Measurements from ENCODE around the gene RHCG. TPM values are rescaled to one million over a fixed set of nuclear protein-coding genes. Genes with fewer than 3 reads are reported as not detected.

RHCG gene
- total RNA-seq, 2 experiments from 2014 or later, result not detected

- DNase-seq (no peak), ATAC-seq (ENCODE audit: low read depth) (no peak)
- H3K36me3 Mint-ChIP-seq, result no peaks in the 10 kb centered on the region
- H3K4me1 Mint-ChIP-seq, result peaks cover 2% of the 10 kb centered on the region
- H3K4me3 Mint-ChIP-seq, result no peak overlapping the region
- POLR2A ChIA-PET, result no interaction called here
- peaks cover 23% of the 10 kb centered on the region for H3K27me3 Mint-ChIP-seq
- H3K9me3 Mint-ChIP-seq, result no peaks in the 10 kb centered on the region
- H3K27ac Mint-ChIP-seq, result no peak overlapping the region
These were observed 56.6 kb downstream of the RHCG start for GRCh38 chr15:89439764-89440163.

DNA sequence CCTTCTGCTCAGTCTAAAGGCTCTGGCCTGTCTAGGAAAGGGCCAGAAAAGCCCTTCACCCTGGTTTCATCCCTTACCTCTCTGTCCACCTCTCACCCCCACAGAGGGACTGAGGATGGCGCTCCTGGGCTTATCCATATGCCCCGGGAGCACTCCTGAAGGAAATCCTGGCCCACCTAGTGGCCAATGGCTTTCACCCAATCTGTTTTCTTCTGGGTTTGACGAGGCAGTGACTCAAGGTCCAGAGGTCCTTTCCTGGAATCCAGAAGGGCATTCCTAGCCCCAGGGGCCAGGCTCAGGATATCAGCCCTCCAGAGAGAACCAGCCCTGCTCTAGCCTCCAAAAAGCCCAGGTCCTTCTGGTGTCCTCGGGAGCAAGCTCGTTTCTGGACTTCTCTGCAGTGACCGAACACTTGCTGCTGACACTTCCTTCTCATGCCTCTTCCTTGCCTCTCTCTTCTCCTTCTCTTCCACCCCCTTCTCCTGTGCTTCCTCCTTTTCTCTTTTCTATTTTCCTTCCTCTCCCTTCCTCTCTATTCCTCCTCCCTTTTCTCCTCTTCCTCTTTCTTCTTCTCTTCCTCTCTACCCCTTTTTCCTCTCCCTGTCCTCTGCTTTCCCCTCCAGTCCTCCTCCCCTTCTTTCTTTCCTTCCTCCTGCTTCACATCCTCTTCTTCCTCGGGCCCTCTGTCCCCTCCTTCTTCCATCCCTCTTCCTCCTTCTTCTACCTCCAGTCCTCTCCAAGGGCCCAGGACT lies 59.6 kb downstream of the RHCG start:
- ATAC-seq (ENCODE audit: low read depth) (no peak), DNase-seq (no peak)
- Mint-ChIP-seq H3K4me3 (no peak overlapping the region), H3K36me3 (no peaks in the 10 kb centered on the region), H3K27me3 (peaks cover 25% of the 10 kb centered on the region), H3K27ac (no peak overlapping the region), H3K9me3 (no peaks in the 10 kb centered on the region), H3K4me1 (peaks cover 2% of the 10 kb centered on the region)
- POLR2A ChIA-PET, result no interaction called here

GRCh38 chr15:89435362-89435761 lies 61.0 kb downstream of the RHCG start:
- Mint-ChIP-seq H3K9me3 (no peaks in the 10 kb centered on the region), H3K4me3 (no peak overlapping the region)

GRCh38 chr15:89433686-89434085 lies 62.7 kb downstream of the RHCG start:
- Mint-ChIP-seq H3K27me3 (peaks cover 34% of the 10 kb centered on the region), H3K27ac (no peak overlapping the region), H3K36me3 (no peaks in the 10 kb centered on the region), H3K4me3 (no peak overlapping the region), H3K9me3 (no peaks in the 10 kb centered on the region), H3K4me1 (peaks cover 6% of the 10 kb centered on the region)
- POLR2A ChIA-PET, result no interaction called here
- DNase-seq (no peak), ATAC-seq (ENCODE audit: low read depth) (no peak)

More at GRCh38 chr15:89435362-89435761, 61.0 kb downstream of the RHCG start:
- DNase-seq (no peak), ATAC-seq (ENCODE audit: low read depth) (no peak)
- H3K27ac Mint-ChIP-seq, result no peak overlapping the region
- no peaks in the 10 kb centered on the region for H3K36me3 Mint-ChIP-seq
- peaks cover 5% of the 10 kb centered on the region for H3K4me1 Mint-ChIP-seq
- POLR2A ChIA-PET, result no interaction called here
- peaks cover 32% of the 10 kb centered on the region for H3K27me3 Mint-ChIP-seq

DNA sequence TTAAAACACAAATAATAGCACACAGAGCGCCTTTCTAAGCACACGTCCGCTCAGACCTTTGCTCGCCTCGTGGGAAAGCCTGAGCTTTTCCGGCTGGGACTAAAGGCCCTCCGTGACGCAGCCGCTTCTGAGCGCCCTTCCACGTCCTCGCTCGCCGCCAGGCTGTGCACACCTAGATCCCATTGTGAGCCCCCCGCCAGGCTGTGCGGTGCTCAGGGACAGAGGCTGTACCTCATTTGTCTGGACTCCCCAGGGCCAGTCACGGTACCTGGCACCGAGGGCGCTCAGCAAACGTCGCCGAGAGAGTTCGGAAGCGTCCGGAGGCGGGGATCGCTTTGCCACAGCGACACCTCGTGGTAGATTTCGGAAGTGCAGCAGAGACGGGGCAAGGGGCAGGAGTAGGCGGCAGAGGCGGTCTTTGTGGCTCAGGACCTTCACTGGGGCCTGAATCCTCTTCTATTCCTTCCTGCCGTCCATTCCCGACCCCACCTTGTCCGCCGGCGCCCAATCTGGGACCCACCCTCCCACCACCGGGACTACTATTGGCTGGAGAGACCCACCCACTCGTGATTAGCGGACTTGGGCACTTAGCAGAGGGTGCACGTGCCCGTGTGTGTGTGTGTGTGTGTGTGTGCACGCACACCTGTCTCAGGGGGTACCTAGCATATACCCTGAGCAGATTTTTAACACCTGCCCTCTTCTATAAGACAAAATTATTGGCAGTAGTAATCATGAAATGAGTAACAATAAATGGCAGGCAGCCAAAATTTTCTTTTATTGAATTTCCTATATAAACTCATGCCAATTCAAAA lies 65.6 kb downstream of the RHCG start:
- DNase-seq (peak; percentile 93), ATAC-seq (ENCODE audit: low read depth) (peak; percentile 92)
- Mint-ChIP-seq H3K36me3 (no peaks in the 10 kb centered on the region), H3K4me1 (peaks cover 6% of the 10 kb centered on the region), H3K9me3 (no peaks in the 10 kb centered on the region), H3K4me3 (peak overlapping the region; percentile 77), H3K27ac (no peak overlapping the region), H3K27me3 (peaks cover 20% of the 10 kb centered on the region)
- POLR2A ChIA-PET, result no interaction called here

- ATAC-seq (ENCODE audit: low read depth), result no peak
- peaks cover 6% of the 10 kb centered on the region for H3K4me1 Mint-ChIP-seq
- H3K27ac Mint-ChIP-seq, result no peak overlapping the region
- no peak overlapping the region for H3K4me3 Mint-ChIP-seq
- no peak for DNase-seq
- POLR2A ChIA-PET, result no interaction called here
- no peaks in the 10 kb centered on the region for H3K36me3 Mint-ChIP-seq
- H3K9me3 Mint-ChIP-seq, result no peaks in the 10 kb centered on the region
- peaks cover 19% of the 10 kb centered on the region for H3K27me3 Mint-ChIP-seq
These were observed 66.4 kb downstream of the RHCG start for GRCh38 chr15:89429986-89430385.

GRCh38 chr15:89429023-89429422 lies 67.4 kb downstream of the RHCG start:
- Mint-ChIP-seq H3K36me3 (no peaks in the 10 kb centered on the region), H3K27ac (no peak overlapping the region)

GRCh38 chr15:89428246-89428645 lies 68.1 kb downstream of the RHCG start:
- ATAC-seq (ENCODE audit: low read depth) (no peak), DNase-seq (no peak)
- no peak overlapping the region for H3K27ac Mint-ChIP-seq
- no peak overlapping the region for H3K4me3 Mint-ChIP-seq
- H3K27me3 Mint-ChIP-seq, result peaks cover 29% of the 10 kb centered on the region
- H3K36me3 Mint-ChIP-seq, result no peaks in the 10 kb centered on the region
- POLR2A ChIA-PET, result interaction anchor here (0.8 kb wide), 1 partner anchor 70 kb away, joined by 3 read pairs; no protein-coding TSS in a partner anchor
- H3K4me1 Mint-ChIP-seq, result peaks cover 6% of the 10 kb centered on the region
- H3K9me3 Mint-ChIP-seq, result no peaks in the 10 kb centered on the region

More at GRCh38 chr15:89429023-89429422, 67.4 kb downstream of the RHCG start:
- Mint-ChIP-seq H3K4me1 (peaks cover 6% of the 10 kb centered on the region), H3K27me3 (peaks cover 24% of the 10 kb centered on the region), H3K4me3 (no peak overlapping the region), H3K9me3 (no peaks in the 10 kb centered on the region)
- POLR2A ChIA-PET, result interaction anchor here (0.8 kb wide), 1 partner anchor 71 kb away, joined by 3 read pairs; no protein-coding TSS in a partner anchor
- ATAC-seq (ENCODE audit: low read depth) (no peak), DNase-seq (no peak)

DNA sequence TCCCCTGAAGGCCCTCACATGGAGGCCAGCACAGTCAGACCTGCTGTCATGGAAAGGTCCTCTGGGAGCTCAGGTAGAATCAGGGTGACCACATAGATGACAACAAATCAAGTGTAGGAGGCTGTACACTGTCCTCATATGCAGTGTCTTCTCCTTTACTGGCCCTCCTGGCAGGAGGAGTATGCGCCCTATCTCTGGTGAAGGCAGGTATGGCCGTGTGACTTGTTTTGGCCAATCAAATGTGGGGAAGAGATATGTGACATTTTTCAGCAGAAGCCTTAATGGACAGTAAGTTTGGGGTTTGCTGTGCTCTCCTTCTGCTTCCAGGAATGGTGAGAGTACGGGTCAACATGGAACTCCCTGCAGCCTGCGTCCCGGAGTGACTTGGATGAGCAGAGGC lies 69.9 kb downstream of the RHCG start:
- no peaks in the 10 kb centered on the region for H3K36me3 Mint-ChIP-seq
- H3K4me3 Mint-ChIP-seq, result no peak overlapping the region
- POLR2A ChIA-PET, result no interaction called here
- no peak for ATAC-seq (ENCODE audit: low read depth)
- peaks cover 6% of the 10 kb centered on the region for H3K4me1 Mint-ChIP-seq
- H3K27ac Mint-ChIP-seq, result no peak overlapping the region
- H3K9me3 Mint-ChIP-seq, result no peaks in the 10 kb centered on the region
- DNase-seq, result no peak
- peaks cover 36% of the 10 kb centered on the region for H3K27me3 Mint-ChIP-seq

GRCh38 chr15:89423981-89424380 lies 72.4 kb downstream of the RHCG start:
- Mint-ChIP-seq H3K36me3 (no peaks in the 10 kb centered on the region), H3K4me1 (no peaks in the 10 kb centered on the region), H3K9me3 (no peaks in the 10 kb centered on the region), H3K4me3 (no peak overlapping the region), H3K27me3 (peaks cover 36% of the 10 kb centered on the region), H3K27ac (no peak overlapping the region)
- DNase-seq, result no peak
- no peak for ATAC-seq (ENCODE audit: low read depth)
- POLR2A ChIA-PET, result no interaction called here

Other genes starting within 250 kb of the RHCG start
- gene POLG, start 161.8 kb downstream of the RHCG start, total RNA-seq, result 100 to 1,000 TPM; 138 to 139 TPM
- gene TICRR, start 78.9 kb upstream of the RHCG start, total RNA-seq, result 10 to 100 TPM; 18.6 to 20.6 TPM
- gene KIF7, start 158.9 kb upstream of the RHCG start, total RNA-seq, result under 1 TPM; 0.14 to 0.20 TPM
- gene PLIN1, start 182.8 kb upstream of the RHCG start, total RNA-seq, result under 1 TPM; 0.61 to 0.79 TPM
- gene PEX11A, start 194.2 kb upstream of the RHCG start, total RNA-seq, result 1 to 10 TPM; 3.7 to 3.8 TPM
- gene WDR93, start 194.2 kb upstream of the RHCG start, total RNA-seq, result not detected

Measured in activated naive CD8-positive, alpha-beta T cell treated with anti-CD3 and anti-CD28 coated beads, Interleukin-2, amount 10 ng/mL, durations not matched to agents 7 days and 5 days (primary cell).